Naive thymus-derived CD8-positive, alpha-beta T cell (primary cell): ENCODE measurements around the gene UBASH3B. TPM values are rescaled to one million over a fixed set of nuclear protein-coding genes. Genes with fewer than 3 reads are reported as not detected.

ENCODE experiments used
- ATAC-seq, 2 donors: fragments of 150-1000 bp; cut with Tn5 transposase in 1 of 2; sonication (Bioruptor Pico), chemical (Tn5 transposase) in 1 of 2; 1 replicate in 1 of 2; 2 replicates in 1 of 2; pipeline ENCODE4 v1.10.0; 2021; ENCODE audit warnings: mild to moderate bottlenecking in 2 of 2, moderate library complexity in 2 of 2
- POLR2A ChIA-PET: fragments of 350-600 bp; sonication (Branson Sonifier 250); formaldehyde crosslinking; loops from one replicate; lab custom pipeline; 2021; ENCODE audit warnings: antibody characterized with exemption; lab: Charles Lee
- DNase-seq, 10 donors: peaks; one replicate each; pipeline versions ENCODE4 v3.0.0 to v3.0.0-alpha.2; 2020 to 2022
- H3K27ac Mint-ChIP-seq, 10 donors: one replicate each; pipeline ENCODE4 v1.8.0; 2020 to 2022; ENCODE audit warnings: mild to moderate bottlenecking in 10 of 10, mixed read lengths in 10 of 10, moderate library complexity in 4 of 10, inconsistent platforms in 1 of 10
- H3K27me3 Mint-ChIP-seq, 5 donors: one replicate each; pipeline ENCODE4 v1.8.0; 2021 to 2022; ENCODE audit warnings: mixed read lengths in 5 of 5
- H3K36me3 Mint-ChIP-seq, 3 donors: one replicate each; pipeline ENCODE4 v1.8.0; 2020 to 2022; ENCODE audit warnings: mixed read lengths in 3 of 3, mild to moderate bottlenecking in 2 of 3, inconsistent platforms in 1 of 3
- H3K4me1 Mint-ChIP-seq, 4 donors: one replicate each; pipeline ENCODE4 v1.8.0; 2021 to 2022; ENCODE audit warnings: mixed read lengths in 4 of 4
- H3K4me3 Mint-ChIP-seq, 10 donors: one replicate each; pipeline ENCODE4 v1.8.0; 2020 to 2022; ENCODE audit warnings: mild to moderate bottlenecking in 10 of 10, mixed read lengths in 10 of 10, moderate library complexity in 6 of 10, inconsistent platforms in 1 of 10
- H3K9me3 Mint-ChIP-seq, 9 donors: one replicate each; pipeline ENCODE4 v1.8.0; 2020 to 2022; ENCODE audit warnings: mixed read lengths in 9 of 9, mild to moderate bottlenecking in 3 of 9, inconsistent platforms in 1 of 9, moderate library complexity in 1 of 9
- polyA plus RNA-seq, 3 donors: library from polyadenylated mRNA; unstranded; fragments of 300-500 nt; fragmentation: Illumina TruSeq; gene quantifications; one replicate each; pipeline ENCODE4 v1.2.3, GENCODE V29; 2021
- total RNA-seq, 8 experiments: library from RNA in 2 of 8; stranded (reverse) in 2 of 8; gene quantifications; one replicate each; pipeline ENCODE4 v1.2.3 and lab custom pipeline; 2021 to 2026

UBASH3B gene
- total and polyA plus RNA-seq, 5 experiments from 2014 or later = 6.8 to 35.2 (median 12.8) TPM

- Mint-ChIP-seq H3K4me1 (peaks cover 13 to 28% (median 20%) of the 10 kb centered on the region in 4 donors), H3K9me3 (no peaks in the 10 kb centered on the region), H3K36me3 (no peaks in the 10 kb centered on the region), H3K27me3 (no peaks in the 10 kb centered on the region), H3K4me3 (no peak overlapping the region), H3K27ac (no peak overlapping the region)
- POLR2A ChIA-PET = interaction anchor here (0.7 to 6.3 kb wide), 4 partner anchors 7 to 13 kb away, joined by 3 to 51 read pairs (median 6); no protein-coding TSS in a partner anchor
- DNase-seq (no peak), ATAC-seq (no peak)
These were observed 82.6 kb downstream of the UBASH3B start for GRCh38 chr11:122737951-122738693.

- Mint-ChIP-seq H3K4me3 (peak overlapping the region in 3 of 10 donors; percentile 10 to 46 (median 21)), H3K36me3 (no peaks in the 10 kb centered on the region)
These were observed 86.2 kb downstream of the UBASH3B start for GRCh38 chr11:122741613-122742300.

DNA sequence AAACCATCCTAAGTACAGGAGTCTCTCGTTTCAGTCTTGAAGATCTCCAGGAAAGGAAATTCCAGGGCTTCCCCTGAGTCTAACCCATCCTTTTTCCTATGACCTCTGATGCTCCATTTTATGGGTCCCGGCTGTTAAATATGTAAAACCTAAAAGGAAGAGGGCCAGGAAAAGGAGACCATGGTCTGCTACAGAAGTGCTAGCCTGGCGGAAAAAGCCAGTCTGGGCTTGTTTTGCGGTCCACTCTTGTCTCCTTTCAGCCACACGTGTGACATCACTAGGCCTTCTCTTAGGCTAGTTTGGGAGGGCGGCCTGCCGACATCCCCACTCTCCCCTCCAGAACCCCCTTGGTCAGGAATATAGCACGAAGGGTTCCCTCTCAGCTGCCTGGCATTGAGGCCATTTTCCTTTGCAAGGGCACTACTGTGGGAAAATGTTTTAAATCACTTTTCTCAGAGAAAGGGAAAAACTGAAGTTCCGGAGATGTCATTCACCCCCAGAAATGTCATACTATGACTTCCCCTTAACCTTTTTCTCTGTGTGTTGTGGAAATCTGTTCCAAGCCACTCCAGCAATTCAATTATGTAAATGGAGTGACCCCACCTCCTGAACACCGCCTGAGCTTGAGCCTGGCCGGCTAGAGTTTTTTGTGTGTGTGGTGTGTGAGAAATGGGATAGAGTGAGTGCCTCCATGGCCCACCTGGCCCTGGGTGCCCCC, 86.9 kb downstream of the UBASH3B start:
- Mint-ChIP-seq H3K27ac (peak overlapping the region in 1 of 10 donors; percentile 75), H3K4me1 (peaks cover 13 to 34% (median 22%) of the 10 kb centered on the region in 4 donors), H3K4me3 (peak overlapping the region in 4 of 10 donors; percentile 10 to 50 (median 23)), H3K27me3 (no peaks in the 10 kb centered on the region), H3K36me3 (no peaks in the 10 kb centered on the region), H3K9me3 (peaks cover 0 to 8% (median 0%) of the 10 kb centered on the region in 9 donors)
- ATAC-seq (no peak), DNase-seq (no peak)
- POLR2A ChIA-PET = interaction anchor here (0.9 to 11.6 kb wide), 11 partner anchors 8 to 109 kb away, joined by 3 to 144 read pairs (median 8); partner anchors contain the start of gene UBASH3B

More at GRCh38 chr11:122741613-122742300, 86.2 kb downstream of the UBASH3B start:
- Mint-ChIP-seq H3K27me3 (no peaks in the 10 kb centered on the region), H3K4me1 (peaks cover 13 to 28% (median 22%) of the 10 kb centered on the region in 4 donors), H3K27ac (peak overlapping the region in 3 of 10 donors; percentile 53 to 75 (median 75)), H3K9me3 (peaks cover 0 to 8% (median 0%) of the 10 kb centered on the region in 9 donors)
- ATAC-seq = no peak
- POLR2A ChIA-PET = interaction anchor here (4.6 to 11.6 kb wide), 4 partner anchors 7 to 85 kb away, joined by 28 to 144 read pairs (median 52); partner anchors contain the start of gene UBASH3B
- DNase-seq = no peak

DNA sequence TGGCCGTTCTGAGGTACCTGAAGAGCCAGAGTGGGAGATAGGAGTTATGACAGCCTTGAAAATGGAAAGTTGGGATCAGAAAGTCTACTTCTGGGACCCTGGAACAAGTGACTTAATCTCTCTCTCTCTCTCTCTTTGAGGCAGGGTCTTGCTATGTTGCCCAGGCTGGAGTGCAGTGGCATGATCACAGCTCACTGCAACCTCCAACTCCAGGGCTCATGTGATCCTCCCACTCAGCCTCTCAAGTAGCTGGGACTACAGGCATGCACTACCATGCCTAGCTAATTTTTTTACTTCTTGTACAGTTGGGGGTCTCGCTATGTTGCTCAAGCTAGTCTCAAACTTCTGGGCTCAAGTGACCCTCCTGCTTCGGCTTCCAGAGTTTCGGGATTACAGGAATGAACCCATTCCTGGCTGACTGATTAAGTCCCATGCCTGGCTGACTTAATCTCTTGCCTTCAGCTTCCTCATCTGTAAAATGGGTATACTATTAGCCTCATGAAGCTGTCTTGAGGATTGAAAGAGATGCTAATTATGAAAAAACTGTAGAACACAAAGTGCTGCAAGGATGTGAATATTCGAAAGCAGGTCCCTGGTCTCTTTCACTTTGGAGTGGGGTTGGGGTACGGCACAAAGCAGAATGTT, 87.7 kb downstream of the UBASH3B start:
- no peak for ATAC-seq
- Mint-ChIP-seq H3K36me3 (peaks cover 0 to under 1% (median 0%) of the 10 kb centered on the region in 3 donors), H3K9me3 (peaks cover 0 to 8% (median 0%) of the 10 kb centered on the region in 9 donors), H3K27ac (no peak overlapping the region), H3K27me3 (no peaks in the 10 kb centered on the region), H3K4me1 (peaks cover 13 to 38% (median 23%) of the 10 kb centered on the region in 4 donors), H3K4me3 (peak overlapping the region in 3 of 10 donors; percentile 11 to 50 (median 24))
- DNase-seq = no peak
- POLR2A ChIA-PET = interaction anchor here (0.9 to 11.6 kb wide), 12 partner anchors 9 to 110 kb away, joined by 3 to 144 read pairs (median 6); partner anchors contain the start of gene UBASH3B

DNA sequence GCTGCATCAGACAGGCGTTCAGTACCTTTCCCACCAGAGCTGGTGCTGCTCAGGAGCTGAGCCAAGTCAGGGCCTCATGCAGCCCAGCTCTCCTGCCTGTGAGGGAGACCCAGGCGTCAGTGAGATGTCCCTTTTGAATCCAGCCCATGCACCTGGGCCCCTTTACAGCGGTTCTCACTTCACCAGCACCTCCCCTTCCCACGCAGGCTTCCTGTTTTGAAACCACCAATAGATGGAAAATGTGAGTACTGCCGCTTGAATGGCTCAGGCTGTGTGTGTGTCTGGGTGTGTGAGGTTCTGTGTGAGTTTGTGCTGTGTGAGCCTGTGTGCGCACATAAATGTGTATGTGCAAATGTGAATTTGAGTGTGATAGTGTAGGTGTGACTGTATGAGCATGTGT, 88.4 kb downstream of the UBASH3B start:
- Mint-ChIP-seq H3K4me3 (no peak overlapping the region), H3K27me3 (no peaks in the 10 kb centered on the region), H3K4me1 (peaks cover 11 to 44% (median 27%) of the 10 kb centered on the region in 4 donors), H3K36me3 (peaks cover 0 to 2% (median 0%) of the 10 kb centered on the region in 3 donors), H3K27ac (no peak overlapping the region), H3K9me3 (peaks cover 0 to 8% (median 0%) of the 10 kb centered on the region in 9 donors)
- peak; percentile 54 to 91 (median 65) for DNase-seq
- POLR2A ChIA-PET = interaction anchor here (1.0 to 11.6 kb wide), 10 partner anchors 9 to 88 kb away, joined by 3 to 144 read pairs (median 26); partner anchors contain the start of gene UBASH3B
- peak; percentile 64 to 83 for ATAC-seq

DNA sequence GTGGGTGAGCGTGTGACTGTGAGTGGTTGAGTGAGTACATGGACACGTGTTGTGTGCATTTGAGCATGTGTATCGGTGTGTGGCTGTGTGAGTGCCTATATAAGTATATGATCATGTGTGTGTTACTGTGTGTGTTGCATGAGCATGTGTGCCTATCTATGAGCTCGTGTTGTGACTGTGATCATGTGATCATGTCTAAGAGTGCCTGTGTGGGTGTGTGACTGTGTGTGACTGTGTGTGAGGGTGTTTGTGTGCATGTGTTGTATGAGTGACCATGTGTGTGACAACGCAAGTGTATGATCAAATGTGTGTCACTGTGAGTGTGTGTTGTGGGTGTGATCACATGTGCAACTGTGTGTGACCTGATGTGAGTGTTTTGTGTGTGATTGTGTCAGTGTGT, 88.8 kb downstream of the UBASH3B start:
- POLR2A ChIA-PET = interaction anchor here (1.0 to 11.6 kb wide), 11 partner anchors 10 to 88 kb away, joined by 3 to 144 read pairs (median 24); partner anchors contain the start of gene UBASH3B
- Mint-ChIP-seq H3K9me3 (peaks cover 0 to 8% (median 0%) of the 10 kb centered on the region in 9 donors), H3K4me3 (no peak overlapping the region), H3K4me1 (peaks cover 10 to 44% (median 28%) of the 10 kb centered on the region in 4 donors), H3K36me3 (peaks cover 0 to 2% (median 0%) of the 10 kb centered on the region in 3 donors), H3K27me3 (no peaks in the 10 kb centered on the region), H3K27ac (no peak overlapping the region)
- ATAC-seq (no peak), DNase-seq (no peak)

DNA sequence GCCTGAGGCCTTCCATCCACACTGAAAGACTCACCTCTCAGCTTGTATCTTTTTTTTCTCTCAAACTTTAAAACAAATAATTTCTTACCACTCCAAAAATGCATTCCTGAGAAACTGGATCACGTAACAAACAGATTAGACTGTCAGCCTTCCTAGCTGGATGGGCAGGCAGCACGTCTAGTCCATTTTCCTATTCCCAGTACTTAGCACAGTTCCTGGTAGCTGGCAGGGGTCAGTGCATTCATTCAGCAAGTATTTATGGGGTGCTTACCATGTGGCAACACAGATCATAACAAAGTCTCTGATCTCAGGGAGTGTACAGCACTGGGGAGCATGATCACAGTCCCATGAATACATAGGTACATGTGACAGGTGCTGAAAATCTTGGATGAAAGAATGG, 89.6 kb downstream of the UBASH3B start:
- Mint-ChIP-seq H3K27ac (no peak overlapping the region), H3K27me3 (no peaks in the 10 kb centered on the region), H3K4me1 (peaks cover 8 to 42% (median 24%) of the 10 kb centered on the region in 4 donors), H3K36me3 (peaks cover 0 to 2% (median 0%) of the 10 kb centered on the region in 3 donors), H3K4me3 (peak overlapping the region in 2 of 10 donors; percentile 54 to 65), H3K9me3 (peaks cover 0 to 8% (median 0%) of the 10 kb centered on the region in 9 donors)
- POLR2A ChIA-PET = interaction anchor here (0.8 to 11.6 kb wide), 17 partner anchors 10 to 317 kb away, joined by 3 to 144 read pairs (median 14); partner anchors contain the start of genes HSPA8 and UBASH3B
- DNase-seq (no peak), ATAC-seq (no peak)

- Mint-ChIP-seq H3K27ac (no peak overlapping the region), H3K36me3 (peaks cover 0 to 2% (median 0%) of the 10 kb centered on the region in 3 donors), H3K9me3 (peaks cover 0 to 8% (median 0%) of the 10 kb centered on the region in 9 donors), H3K4me1 (peaks cover 9 to 43% (median 28%) of the 10 kb centered on the region in 4 donors), H3K27me3 (no peaks in the 10 kb centered on the region), H3K4me3 (peak overlapping the region in 8 of 10 donors; percentile 50 to 78 (median 71))
- POLR2A ChIA-PET = interaction anchor here (0.8 to 11.6 kb wide), 18 partner anchors 9 to 316 kb away, joined by 3 to 144 read pairs (median 12); partner anchors contain the start of genes CRTAM, HSPA8 and UBASH3B
- ATAC-seq (peak; percentile 60 to 86), DNase-seq (peak in 9 of 10 donors; percentile 42 to 82 (median 60))
These were observed 90.5 kb downstream of the UBASH3B start for GRCh38 chr11:122746050-122746478.

- Mint-ChIP-seq H3K4me1 (peaks cover 9 to 46% (median 32%) of the 10 kb centered on the region in 4 donors), H3K27ac (peak overlapping the region in 2 of 10 donors; percentile 61), H3K4me3 (peak overlapping the region in 7 of 10 donors; percentile 54 to 78 (median 71)), H3K27me3 (no peaks in the 10 kb centered on the region), H3K9me3 (peaks cover 0 to 8% (median 0%) of the 10 kb centered on the region in 9 donors), H3K36me3 (peaks cover 0 to 2% (median 0%) of the 10 kb centered on the region in 3 donors)
- DNase-seq = no peak
- ATAC-seq = no peak
- POLR2A ChIA-PET = interaction anchor here (0.9 to 11.6 kb wide), 17 partner anchors 9 to 316 kb away, joined by 3 to 144 read pairs (median 14); partner anchors contain the start of genes CRTAM, HSPA8 and UBASH3B
These were observed 91.2 kb downstream of the UBASH3B start for GRCh38 chr11:122746611-122747244.

GRCh38 chr11:122747351-122747781, 91.8 kb downstream of the UBASH3B start:
- H3K27me3 Mint-ChIP-seq = no peaks in the 10 kb centered on the region
- ATAC-seq = no peak
- no peak for DNase-seq
- no peak overlapping the region for H3K4me3 Mint-ChIP-seq
- peaks cover 0 to 8% (median 0%) of the 10 kb centered on the region in 9 donors for H3K9me3 Mint-ChIP-seq
- H3K36me3 Mint-ChIP-seq = peaks cover 0 to 2% (median 0%) of the 10 kb centered on the region in 3 donors
- H3K27ac Mint-ChIP-seq = peak overlapping the region in 2 of 10 donors; percentile 61
- H3K4me1 Mint-ChIP-seq = peaks cover 10 to 49% (median 34%) of the 10 kb centered on the region in 4 donors
- POLR2A ChIA-PET = interaction anchor here (0.8 to 11.6 kb wide), 13 partner anchors 9 to 96 kb away, joined by 3 to 144 read pairs (median 6); partner anchors contain the start of gene UBASH3B
